ENCODE measurements around the gene NKIRAS2. TPM values are rescaled to one million over a fixed set of nuclear protein-coding genes. Genes with fewer than 3 reads are reported as not detected.

NKIRAS2 gene
- 10 to 100 TPM; 29.5 to 34.9 (median 31.1) TPM for total RNA-seq
- long read RNA-seq, donor 1, transcript NKIRAS2-206 (4 exons, 1,909 nt): major isoform, 30 of 48 reads
- long read RNA-seq, donor 1, partial matches to known transcripts: 2 of 48 reads
- long read RNA-seq, donor 1, other reads (novel, unspliced or antisense): 11 of 48 reads
- long read RNA-seq, donor 2, transcript NKIRAS2-206 (4 exons, 1,909 nt): major isoform, 28 of 35 reads
- long read RNA-seq, donor 2, partial matches to known transcripts: 0 of 35 reads
- long read RNA-seq, donor 2, other reads (novel, unspliced or antisense): 5 of 35 reads

- peak; percentile 95 to 98 (median 97) for DNase-seq
- Histone ChIP-seq H3K4me1 (ENCODE audit: low read depth) (peaks cover 35% of the 10 kb centered on the region), H3K4me3 (peak within 1 kb of the TSS; percentile 94)
Measured at GRCh38 chr17:42019509-42020404, at the start of gene NKIRAS2. Gene NKIRAS2, plus strand, starts transcription at chr17:42020090. Its CDS starts 1,488 bp downstream, at chr17:42021578.

DNA sequence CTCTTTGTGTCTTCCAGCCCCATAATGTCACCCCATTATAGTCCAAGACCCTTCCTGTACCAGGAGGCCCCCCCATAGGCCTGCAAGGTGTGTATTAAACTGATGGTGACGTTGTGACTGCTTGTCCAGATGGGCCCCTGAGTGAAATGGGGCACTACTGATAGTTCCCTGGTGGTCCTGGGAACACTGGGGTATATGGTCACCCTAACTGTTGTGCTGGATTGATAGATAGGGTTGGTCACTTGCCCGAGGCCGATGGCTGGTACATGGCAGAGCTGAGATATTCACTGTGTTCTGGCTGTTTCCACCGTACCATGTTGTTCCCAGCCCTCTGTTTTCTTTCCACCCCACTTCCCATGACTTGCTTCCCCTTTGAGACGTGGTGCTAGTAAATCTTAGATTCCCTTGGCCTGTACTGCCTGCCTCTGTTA, 49.0 kb upstream of the NKIRAS2 start:
- ATAC-seq (no peak), DNase-seq (peak in 1 of 3 donors; percentile 7)
- intact Hi-C loops (cut with DNase I, micrococcal nuclease): no loop called here
- no peaks in the 10 kb centered on the region for H3K36me3 ChIP-seq (ENCODE audit: low read depth)
- H3K4me1 ChIP-seq (ENCODE audit: low read depth): peaks cover 11% of the 10 kb centered on the region
- H3K9me3 ChIP-seq: no peaks in the 10 kb centered on the region
- no peak overlapping the region for H3K4me3 ChIP-seq
- no peak for TF ChIP-seq CTCF (IDR thresholded peaks at IDR 0.05)

More at GRCh38 chr17:42019509-42020404, at the start of gene NKIRAS2:
- Histone ChIP-seq H3K9me3 (no peaks in the 10 kb centered on the region), H3K36me3 (ENCODE audit: low read depth) (no peaks in the 10 kb centered on the region)
- peak; percentile 84 for ATAC-seq
- peak; percentile 97 for TF ChIP-seq CTCF (IDR thresholded peaks at IDR 0.05)
- intact Hi-C loops (cut with DNase I, micrococcal nuclease): no loop called here

DNA sequence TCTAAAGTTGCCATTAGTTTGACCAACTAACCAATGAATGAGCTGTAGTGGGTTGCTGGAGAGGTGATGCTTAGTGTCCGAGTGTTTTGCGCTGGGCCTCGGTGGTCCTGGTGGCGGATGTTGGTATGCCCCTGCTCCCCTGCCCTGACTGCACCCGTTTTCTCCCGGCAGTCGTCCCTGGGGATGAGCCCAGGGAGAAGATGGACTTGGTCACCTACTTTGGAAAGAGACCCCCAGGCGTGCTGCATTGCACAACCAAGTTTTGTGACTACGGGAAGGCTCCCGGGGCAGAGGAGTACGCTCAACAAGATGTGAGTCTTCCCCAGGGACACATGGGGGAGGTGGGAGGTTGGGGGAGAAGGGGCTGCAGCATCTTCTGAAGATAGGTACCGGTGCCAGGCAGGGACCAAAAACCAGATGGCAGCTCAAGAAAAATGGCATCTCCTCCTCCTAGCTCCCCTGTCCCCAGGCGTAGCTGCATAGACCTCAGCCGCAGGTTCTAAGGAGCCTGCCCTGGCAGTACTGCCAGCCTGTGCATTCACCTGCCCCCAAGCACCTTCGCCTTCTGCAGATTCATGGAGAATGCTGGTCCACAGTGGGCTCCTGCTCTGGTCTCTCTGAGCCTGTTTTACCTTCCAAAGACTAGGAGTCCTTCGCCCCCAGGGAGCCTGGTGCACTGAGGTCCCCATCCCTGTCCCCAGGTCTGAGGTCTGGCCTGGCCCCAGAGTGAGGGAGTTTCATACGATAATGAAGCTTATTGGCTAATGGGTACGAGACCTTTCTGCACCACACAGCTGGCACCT, 48.0 kb upstream of the NKIRAS2 start:
- Histone ChIP-seq H3K4me1 (ENCODE audit: low read depth) (peaks cover 10% of the 10 kb centered on the region), H3K4me3 (no peak overlapping the region), H3K9me3 (no peaks in the 10 kb centered on the region), H3K36me3 (ENCODE audit: low read depth) (no peaks in the 10 kb centered on the region)
- ATAC-seq (no peak), DNase-seq (peak in 1 of 3 donors; percentile 34)
- no peak for TF ChIP-seq CTCF (IDR thresholded peaks at IDR 0.05)
- intact Hi-C loops (cut with DNase I, micrococcal nuclease): no loop called here

DNA sequence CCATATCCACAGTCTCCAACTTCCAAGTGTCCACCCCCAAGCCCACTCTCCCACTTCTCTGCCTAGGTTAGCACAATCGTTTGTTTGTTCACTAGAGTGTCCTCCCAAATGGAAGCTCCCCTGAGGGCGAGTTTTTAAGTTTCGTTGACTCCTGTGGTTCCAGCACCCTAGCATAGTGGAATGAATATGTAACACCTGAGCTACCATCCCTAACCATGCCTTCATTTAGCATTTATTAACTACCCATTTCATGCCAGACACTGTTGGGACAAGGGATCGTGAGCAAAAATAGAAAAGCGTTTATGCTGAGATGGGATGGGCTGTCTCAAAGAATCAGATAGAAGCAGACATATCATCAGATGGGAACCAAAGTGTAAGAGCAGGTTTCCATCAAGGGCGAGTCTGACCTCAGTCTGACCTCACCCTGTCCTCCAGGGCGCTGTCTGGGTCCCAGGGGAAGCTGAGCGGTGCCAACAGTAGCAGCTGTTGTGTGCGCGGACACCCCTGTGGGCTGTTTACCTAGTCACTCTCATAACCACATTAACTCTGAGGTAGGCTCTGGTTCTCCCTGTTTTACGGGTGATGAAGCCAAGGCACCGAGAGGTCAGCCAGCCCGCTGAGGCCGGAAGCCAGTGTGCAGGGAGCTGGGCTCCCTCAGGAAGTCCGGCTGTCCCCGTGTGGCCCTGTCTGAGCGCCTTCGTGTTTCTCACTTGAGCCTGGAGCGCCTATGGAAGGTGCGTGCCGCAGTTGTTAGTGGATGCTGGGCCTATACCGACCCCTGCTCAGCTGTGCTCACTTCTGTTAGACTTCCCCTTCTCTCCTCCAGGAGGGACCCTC, 47.1 kb upstream of the NKIRAS2 start:
- intact Hi-C loops (cut with DNase I, micrococcal nuclease): no loop called here
- Histone ChIP-seq H3K36me3 (ENCODE audit: low read depth) (no peaks in the 10 kb centered on the region), H3K4me1 (ENCODE audit: low read depth) (peaks cover 5% of the 10 kb centered on the region), H3K9me3 (no peaks in the 10 kb centered on the region), H3K4me3 (no peak overlapping the region)
- ATAC-seq (peak; percentile 51), DNase-seq (peak in 1 of 3 donors; percentile 57)
- no peak for TF ChIP-seq CTCF (IDR thresholded peaks at IDR 0.05)
